ENCODE results near the gene RPS4Y2.

Gene RPS4Y2

DNA sequence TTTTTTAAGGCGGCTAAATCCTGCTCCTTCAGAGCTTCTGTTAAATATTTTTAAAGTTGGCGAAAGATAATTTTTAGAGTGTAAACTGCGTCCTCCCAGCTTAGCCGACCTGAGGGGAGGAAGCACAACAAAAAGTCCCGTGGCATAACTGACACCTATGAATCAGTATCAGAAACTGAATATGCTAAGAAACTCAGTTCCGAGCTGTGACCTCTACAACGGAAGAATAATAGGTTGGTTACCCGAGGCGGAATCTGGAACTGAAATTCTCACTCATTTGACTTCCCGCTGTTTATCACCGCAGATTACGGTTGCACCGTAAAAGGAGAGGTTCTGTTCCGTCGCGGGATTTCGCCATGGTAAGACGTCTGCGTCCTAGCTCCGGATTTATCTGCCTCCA is at the start of gene RPS4Y2:
Gene RPS4Y2, plus strand, starts transcription at position 301 of the 400 bp plus-strand sequence. Its CDS starts 56 bp downstream, at position 357.
- no peak for DNase-seq (ENCODE audit: low spot score)

DNA sequence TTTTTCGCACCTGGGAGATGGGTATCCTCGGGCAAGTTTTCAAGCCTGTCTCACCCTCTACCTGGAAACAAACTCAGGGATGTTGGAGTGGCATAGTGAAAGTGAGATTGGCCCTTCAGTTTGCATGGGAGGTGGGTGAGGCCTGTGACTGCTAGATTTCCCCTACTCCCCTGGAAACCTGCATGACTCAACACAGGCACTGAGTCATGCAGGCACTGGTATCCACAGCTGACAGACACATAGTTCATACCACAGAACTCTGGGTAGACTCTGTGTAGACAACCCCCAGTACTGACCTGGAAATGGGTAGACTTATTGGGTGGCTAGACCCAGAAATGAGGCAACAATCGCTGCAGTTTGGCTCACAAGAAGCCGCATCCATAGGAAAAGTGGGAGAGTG is 41.5 kb upstream of the RPS4Y2 start:
- no peak for DNase-seq (ENCODE audit: low spot score)

DNA sequence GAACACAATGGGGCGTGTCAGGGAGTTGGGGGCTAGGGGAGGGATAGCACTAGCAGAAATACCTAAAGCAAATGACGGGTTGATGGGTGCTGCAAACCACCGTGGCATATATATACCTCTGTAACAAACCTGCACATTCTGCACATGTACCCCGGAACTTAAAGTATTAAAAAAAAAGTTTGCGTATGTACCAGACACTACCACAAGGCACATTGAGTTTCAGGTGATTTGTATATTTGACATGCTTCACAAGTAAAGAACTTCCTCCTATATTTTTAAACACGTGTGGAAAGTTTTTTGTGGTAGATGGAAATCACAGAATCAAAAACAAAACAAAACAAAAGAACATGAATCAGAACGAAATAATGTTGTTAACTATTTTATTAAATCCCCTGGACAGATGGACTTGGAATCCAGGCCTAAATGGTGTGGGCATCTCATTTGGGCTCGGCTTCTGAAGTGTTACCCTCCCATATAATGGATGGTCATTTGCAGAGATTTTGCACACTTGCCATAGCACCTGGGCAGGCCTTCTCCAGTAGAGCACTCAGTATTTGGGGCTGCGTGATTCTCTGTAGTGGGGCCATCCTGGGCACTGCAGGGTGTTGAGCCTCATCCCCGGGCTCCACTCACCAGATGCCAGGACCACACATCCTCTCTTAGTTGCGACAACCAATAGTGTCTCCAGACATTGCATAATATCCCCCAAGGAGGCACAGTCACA is 29.6 kb upstream of the RPS4Y2 start:
- no peak for DNase-seq (ENCODE audit: low spot score)

DNA sequence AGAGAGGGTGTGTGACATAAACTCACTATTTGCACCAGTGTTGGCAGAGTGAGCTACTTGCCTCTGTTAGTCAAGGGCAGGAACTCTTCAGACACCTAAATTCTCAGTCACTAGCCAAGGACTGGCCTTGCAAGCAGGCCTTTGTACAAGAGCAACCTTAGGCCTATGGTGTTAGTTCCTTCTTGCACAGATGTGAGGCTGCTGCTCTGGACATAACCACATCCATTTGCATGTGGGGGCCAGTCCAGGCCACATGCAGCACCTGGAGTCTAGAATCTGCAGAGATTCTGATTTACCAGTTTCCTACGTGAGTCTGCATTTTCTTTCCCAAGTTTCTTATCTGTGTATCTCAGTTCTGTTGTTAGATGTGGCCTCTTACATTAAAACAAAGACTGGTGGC is 20.7 kb upstream of the RPS4Y2 start:
- no peak for DNase-seq (ENCODE audit: low spot score)

DNA sequence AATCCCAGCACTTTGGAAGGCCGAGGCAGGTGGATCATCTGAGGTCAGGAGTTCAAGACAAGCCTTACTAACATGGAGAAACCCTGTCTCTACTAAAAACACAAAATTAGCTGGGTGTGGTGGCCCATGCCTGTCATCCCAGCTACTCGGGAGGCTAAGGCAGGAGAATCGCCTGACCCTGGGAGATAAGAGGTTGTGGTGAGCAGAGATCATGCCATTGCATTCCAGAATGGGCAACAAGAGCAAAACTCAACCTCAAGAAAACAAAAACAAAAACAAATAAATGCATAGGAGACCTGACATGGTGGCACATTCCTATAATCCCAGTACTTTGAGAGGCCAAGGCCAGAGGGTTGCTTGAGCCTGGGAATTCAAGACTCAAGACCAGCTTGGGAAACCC is 16.1 kb upstream of the RPS4Y2 start:
- no peak for DNase-seq (ENCODE audit: low spot score)

DNA sequence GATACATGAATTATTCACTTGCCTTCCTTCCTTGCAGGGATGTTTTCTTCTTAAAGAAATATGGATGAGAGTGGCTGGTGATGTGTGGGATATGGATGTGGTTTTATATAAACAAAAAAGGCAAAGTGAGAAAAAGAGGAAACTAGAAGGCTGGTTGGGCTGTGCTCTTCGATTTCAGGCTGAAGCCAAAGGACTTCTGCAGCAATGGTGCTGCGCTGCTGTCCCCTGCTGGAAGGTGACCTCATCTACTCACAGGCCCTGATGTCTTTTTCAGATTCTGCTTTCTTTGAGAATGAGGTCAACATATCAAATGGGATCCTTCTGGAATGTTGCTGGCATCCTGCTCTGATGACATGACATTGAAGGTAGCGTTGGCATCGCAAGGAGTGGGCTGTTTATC is 15.3 kb upstream of the RPS4Y2 start:
- no peak for DNase-seq (ENCODE audit: low spot score)

DNA sequence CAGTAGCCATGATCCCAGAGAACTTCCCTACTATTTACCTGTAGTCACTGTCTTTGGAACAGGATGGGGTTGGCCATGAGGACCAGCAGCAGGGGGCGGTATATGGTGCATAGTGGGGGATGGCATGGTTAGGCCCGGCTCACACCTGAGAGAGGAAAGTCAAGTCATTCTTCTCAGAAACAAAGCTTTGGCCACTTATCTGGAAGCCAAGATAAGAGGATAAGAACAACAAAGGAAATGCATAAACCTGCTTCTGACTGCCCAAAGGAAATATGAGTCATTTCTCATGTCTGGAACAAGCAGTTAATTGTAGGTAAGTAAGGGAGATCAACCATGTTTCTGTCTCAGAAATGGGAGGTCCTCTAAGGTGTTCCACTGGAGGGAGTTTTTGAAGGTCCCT is 10.8 kb upstream of the RPS4Y2 start:
- no peak for DNase-seq (ENCODE audit: low spot score)

DNA sequence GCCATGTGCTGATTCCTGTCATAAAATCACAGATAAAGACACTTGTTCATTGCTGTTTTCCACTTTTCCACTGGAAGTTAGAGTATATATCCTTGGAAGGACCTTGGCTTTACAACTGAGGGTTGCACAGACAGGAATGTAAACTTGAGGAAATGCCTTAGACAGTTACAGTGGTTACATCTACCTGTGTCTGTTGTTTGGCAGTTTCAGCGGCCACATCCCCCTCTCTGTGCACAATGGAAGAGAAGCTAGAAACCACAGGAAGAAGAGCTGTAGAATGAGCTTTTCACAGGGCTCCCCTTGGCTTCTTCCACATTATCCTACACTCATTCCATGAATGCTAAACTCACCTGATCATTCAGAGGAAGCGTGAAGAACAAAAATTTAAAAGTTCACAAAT is 9.0 kb upstream of the RPS4Y2 start:
- no peak for DNase-seq (ENCODE audit: low spot score)

DNA sequence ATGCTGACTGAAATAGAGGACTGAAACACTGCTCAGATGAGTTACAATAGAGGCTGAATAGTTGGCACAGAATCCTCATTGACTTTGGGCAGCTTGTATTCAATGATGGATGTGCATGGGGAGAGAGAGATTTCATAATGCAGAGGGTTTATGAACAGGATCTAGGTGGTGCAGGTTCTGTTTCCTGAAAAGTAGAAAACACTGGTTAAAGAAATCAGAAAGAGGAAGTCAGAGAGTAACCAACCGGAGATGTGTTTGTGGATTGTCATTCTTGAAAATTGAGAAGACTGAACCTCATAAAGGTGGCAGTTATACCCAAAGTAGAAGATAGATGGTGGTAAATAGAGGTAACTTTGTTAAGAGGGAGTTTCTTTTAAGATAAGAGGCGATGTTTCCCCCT is 8.0 kb downstream of the RPS4Y2 start:
- no peak for DNase-seq (ENCODE audit: low spot score)

DNA sequence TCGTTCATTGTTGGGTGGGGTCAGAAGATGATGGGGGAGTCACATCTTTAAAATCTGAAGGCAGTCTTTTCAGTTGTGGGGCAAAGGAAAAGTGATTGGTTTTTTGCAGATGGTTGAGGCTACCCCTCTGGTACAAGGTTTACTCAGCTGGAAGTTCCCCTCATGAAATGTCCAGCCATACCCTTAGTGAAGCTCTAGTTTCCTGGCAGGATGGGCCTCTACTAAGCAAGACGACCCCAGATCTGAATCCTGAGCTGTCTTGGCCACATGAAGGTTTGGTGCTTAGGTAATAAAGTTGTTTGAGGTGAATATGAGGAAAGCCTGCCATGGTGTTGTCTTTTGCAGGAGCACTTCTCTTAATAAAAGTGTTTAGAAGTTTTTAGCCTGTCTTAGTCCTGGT is 9.2 kb downstream of the RPS4Y2 start:
- no peak for DNase-seq (ENCODE audit: low spot score)

DNA sequence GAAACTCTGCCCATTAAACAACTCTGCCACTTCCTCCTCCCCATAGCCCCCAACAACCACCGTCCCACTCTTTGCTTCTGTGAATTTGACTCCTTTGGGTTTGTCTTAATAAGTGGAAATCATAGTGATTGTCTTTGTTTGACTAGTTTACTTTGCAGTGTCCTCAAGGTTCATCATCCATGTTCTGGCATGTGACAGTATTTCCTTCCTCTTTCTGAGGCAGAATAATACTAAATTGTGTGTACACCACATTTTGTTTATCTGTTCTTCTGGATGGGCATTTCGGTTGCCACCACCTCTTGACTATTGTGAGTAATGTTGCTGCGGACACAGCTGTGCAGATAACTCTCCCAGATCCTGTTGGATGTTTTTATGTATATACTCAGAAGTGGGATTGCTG is 14.8 kb downstream of the RPS4Y2 start:
- DNase-seq (ENCODE audit: low spot score), result no peak

DNA sequence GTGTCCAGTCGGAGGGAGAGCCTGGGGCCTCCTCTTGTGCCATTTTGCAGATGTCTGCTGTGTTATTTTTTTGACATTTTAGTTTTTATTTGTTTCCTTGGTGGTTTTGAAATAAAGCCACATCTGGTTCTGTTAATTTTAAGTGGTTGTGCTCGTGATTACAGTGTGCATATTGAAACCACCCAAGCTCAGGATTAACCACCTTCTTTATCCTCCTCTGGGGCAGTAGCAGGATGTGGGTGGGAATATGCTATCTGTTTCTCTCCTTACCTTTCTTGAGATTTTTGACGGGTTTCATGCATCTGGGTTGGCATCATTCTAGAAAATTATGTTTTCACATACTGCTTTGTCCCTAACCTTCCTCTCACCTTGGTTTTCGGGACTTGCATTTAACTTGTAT is 20.2 kb downstream of the RPS4Y2 start:
- DNase-seq (ENCODE audit: low spot score), result no peak

DNA sequence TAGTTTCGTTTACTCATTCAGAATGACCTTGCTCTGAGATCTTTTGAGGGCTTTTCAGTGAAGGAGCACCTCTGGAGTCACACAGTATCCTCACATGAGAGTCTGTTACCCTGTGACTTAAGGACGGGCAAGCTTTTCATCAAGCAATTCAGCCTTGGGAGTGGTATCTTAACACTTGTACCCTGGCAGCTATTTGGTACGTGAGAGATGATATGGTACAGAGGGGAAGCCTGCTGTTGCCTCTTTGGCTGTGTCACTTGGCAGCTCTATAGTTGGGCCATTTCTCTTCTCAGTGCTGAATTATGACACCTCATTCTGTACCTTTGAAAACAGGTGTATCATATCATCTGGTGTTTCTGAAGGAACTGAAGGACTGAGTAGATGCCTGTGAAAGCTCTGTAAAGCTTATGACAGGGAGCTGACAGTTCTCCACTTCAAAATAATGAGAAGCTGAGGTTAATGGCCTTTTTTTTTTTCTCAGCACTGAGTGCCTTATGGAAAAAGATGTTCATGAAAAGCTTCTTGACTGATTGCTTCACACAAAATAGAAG is 24.3 kb downstream of the RPS4Y2 start:
- no peak for DNase-seq (ENCODE audit: low spot score)

DNA sequence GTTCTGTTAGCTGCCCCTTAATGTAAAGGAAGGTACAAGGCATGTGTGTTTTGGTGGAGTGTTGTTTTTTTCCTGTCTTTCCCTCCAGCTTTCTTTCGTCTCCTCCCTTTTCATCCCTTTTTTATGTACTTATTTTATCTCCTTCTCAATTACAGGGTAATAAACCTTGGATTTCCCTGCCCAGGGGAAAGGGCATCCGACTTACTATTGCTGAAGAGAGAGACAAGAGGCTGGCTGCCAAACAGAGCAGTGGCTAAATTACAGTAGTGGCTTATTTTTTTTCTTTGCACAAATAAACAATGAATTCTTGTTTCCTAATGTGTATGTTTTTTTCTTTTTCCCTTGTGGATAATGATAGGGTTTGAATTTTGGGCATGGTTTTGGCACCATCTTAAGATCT is 24.9 kb downstream of the RPS4Y2 start:
- DNase-seq (ENCODE audit: low spot score), result no peak

DNA sequence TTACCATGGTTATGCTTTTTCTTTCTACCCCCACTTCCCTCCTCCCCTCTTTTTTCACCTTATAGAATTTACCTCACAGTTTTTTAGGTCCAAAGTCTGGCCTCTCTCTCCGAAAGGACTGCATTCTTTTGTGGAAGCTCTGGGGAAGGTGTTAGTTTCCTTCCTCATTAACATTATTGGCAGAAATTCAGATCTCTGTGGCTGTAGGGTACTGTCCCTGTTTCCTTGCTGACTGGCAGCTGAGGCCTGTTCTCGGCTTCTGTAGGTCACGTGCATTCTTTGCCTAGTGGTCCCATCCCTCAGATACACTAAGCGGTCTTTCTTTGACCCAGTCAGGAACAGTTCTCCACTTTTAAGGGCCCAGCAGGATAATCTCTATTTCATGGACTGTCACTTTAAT is 25.5 kb downstream of the RPS4Y2 start:
- no peak for DNase-seq (ENCODE audit: low spot score)

DNA sequence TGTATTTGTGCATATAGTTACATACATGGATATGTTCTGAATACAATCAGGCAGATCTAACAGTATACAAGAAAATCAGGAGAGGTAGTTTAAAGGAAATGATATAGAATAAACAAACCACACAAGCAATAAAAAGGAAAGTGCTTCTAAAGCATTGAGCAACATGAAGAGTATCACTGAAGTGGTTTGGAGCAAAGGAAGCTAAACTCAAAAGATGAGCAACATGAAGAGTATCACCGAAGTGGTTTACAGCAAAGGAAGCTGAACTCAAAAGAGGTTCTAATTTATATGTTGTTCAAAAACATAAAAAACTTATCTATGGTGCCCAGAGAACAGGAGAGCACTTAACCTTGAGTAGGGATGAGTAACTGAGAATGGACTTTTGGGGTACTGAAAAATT is 29.1 kb downstream of the RPS4Y2 start:
- DNase-seq (ENCODE audit: low spot score), result no peak

DNA sequence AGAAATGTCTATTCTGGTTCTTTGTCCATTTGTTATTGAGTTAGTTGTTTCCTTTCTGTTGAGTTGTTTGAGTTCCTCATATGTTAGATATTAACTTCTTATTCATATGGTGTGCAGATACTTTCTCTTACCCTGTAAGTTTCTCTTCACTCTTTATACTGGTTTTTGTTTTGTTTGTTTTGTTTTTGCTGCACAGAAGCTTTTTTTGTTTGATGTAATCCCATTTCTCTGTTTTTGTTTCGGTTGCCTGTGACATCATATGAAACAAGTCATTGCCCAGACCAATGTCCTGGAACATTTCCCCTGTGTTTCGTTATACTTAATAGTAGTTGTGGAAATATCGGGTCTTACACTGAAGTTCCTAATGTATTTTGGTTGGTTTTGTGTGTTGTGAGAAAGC is 31.2 kb downstream of the RPS4Y2 start:
- no peak for DNase-seq (ENCODE audit: low spot score)

DNA sequence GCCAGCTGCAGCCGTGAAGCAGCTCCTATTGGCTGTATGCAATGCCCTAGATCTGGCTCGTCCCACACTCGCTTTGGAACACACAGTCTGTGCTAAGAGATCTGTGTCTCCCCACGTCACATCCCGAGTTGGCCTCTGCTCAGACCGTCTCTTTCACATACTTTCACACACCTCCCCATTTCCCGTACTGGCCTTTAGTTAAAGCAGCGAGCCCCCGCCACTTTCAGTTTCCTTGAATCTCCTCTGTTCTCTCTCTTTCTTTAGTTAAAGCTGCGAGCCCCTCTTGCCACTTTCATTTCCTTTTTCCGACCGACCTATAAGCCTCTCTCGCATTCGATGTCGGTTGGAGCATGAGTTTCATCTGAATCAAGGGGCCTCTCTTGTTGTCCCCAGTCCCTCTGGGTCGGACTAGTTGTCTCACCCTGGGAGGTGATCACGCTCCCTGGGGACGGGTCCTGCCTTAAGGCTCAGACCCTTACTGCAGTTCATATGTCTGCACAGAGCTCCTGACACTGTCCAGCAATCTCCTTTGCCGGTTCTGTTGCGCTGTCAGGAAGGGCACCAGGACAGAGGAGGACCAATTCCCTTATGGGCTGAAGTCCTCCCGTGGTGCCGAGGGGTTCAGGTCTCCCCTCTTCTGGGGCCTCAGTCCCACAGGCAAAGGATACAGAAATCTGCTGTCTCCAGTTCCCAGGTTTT is 42.6 kb downstream of the RPS4Y2 start:
- no peak for DNase-seq (ENCODE audit: low spot score)

DNA sequence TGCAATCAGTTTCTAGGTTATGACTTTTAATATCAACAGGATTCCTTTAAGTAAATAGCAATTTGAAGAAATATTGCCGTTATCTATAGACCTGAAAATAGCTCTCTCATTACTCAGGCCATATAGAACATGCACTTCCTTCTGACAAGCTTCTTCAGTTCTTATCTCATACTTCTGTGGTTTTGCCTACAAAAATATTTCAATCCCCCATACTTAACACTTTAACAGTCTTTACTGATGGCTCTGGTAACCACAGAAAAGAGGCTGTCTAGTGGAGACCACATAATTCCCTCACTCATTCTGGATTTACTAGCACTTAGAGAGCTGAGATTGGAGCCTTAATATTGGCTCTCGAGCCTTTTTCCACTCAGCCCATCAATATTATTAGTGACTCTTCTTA is 46.8 kb downstream of the RPS4Y2 start:
- DNase-seq (ENCODE audit: low spot score), result no peak

DNA sequence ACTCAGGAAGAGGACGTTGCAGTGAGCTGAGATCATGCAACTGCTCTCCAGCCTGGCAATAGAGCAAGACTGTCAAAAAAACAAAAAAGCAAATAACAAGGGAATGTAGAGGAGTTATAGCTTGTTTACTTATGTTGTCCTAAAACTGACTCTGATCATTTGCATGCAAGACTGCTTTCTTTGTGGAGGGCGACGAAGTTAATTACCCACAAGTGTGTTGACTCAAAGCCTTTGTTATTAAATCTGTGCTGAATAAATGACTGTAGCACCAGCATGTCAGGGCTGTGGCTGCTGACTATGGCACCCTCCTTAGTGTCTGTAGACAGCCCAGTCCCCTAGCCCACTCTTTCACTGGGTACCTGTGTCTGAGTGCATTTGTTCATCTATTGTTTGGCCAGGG is 50.3 kb downstream of the RPS4Y2 start:
- no peak for DNase-seq (ENCODE audit: low spot score)

DNA sequence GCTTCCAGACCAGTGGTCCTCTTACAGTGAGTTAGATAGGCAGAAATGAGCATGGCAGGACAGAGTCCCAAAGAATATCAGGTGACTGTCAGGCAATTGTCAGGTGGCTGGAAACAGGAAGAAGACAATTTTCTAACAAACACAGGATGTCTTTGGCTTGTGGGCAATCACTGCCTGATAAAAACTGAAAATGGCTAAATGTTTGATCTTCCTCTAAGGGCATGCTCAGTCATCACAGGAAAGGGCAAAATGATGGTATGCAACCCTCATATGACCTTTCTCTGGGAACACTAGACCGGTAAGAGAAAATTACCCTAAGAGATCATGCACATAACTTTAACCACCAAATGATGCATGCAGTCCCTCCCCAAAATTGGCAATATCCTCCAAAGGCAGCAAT is 57.6 kb downstream of the RPS4Y2 start:
- DNase-seq (ENCODE audit: low spot score), result no peak

DNA sequence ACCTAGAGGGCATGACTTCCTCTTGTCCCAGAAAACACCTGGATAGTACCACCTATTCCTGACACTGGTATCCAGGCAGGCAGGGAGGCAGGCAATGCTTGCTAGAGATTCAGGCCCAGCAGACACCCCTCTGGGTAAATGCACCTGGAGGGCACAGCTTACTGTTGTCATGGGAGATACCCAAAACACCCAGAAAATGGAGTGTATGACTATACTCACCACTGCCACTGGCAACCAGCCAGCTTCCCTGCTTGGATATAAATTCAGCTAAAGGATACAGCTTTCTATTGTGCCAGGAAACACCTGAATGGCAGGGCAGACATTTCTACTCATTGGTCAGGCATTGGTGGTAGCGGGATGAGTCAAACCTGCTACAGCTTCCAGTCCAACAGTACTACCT is 58.9 kb downstream of the RPS4Y2 start:
- DNase-seq (ENCODE audit: low spot score), result no peak

DNA sequence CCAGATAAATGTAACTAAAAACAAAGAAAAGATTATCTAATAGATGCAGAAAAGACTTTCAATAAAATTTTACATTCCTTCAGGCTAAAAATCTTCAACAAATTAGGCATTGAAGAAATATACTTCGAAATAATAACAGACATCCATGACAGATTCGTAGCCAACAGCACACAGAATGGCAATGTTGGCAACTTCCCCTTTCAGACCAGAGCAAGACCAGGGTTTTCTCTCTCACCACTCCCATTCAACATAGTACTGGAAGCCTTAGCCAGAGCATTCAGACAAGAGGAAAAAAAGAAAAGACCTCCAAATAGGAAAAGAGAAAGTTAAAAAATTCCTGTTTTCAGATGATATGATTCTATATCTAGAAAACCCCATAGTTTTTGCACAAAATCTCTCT is 61.2 kb downstream of the RPS4Y2 start:
- no peak for DNase-seq (ENCODE audit: low spot score)

Measured in kidney capillary endothelial cell (primary cell).